ENCODE measurements around the gene PICK1. TPM values are rescaled to one million over a fixed set of nuclear protein-coding genes. Genes with fewer than 3 reads are reported as not detected.

The PICK1 gene
- total RNA-seq, 1 experiment from 2014 or later: 35.7 TPM

GRCh38 chr22:38087855-38088254 is 30.7 kb downstream of the PICK1 start:
- Histone ChIP-seq H2AFZ (ENCODE audit: low read length) (no peak overlapping the region), H3K27me3 (ENCODE audit: insufficient read depth, low read length) (no peaks in the 10 kb centered on the region), H4K91ac (ENCODE audit: insufficient read length, low read depth, low read length) (no peak overlapping the region), H2BK20ac (ENCODE audit: low read depth, low read length, poor library complexity, severe bottlenecking) (no peak overlapping the region), H3K23ac (ENCODE audit: insufficient read length, low read depth, low read length) (no peak overlapping the region), H4K20me1 (ENCODE audit: control insufficient read depth, insufficient read depth, insufficient read length) (no peaks in the 10 kb centered on the region), H3K56ac (ENCODE audit: insufficient read length, low read depth, low read length) (no peak overlapping the region), H2AK5ac (ENCODE audit: insufficient read length, low read length) (no peak overlapping the region), H3K79me1 (ENCODE audit: insufficient read depth, low read depth, low read length, poor library complexity, severe bottlenecking) (no peaks in the 10 kb centered on the region), H3K27ac (ENCODE audit: insufficient read length, low read depth, low read length) (no peak overlapping the region), H3K4me2 (ENCODE audit: insufficient read depth, insufficient read length, low read length) (no peak overlapping the region), H3K23me2 (ENCODE audit: insufficient read length, low read depth, low read length, poor library complexity, severe bottlenecking) (no peaks in the 10 kb centered on the region), H2BK12ac (ENCODE audit: insufficient read length, low read depth, low read length) (no peak overlapping the region), H2BK120ac (ENCODE audit: low read depth, low read length, poor library complexity, severe bottlenecking) (no peak overlapping the region), H3K4me1 (ENCODE audit: insufficient read depth, low read length) (no peaks in the 10 kb centered on the region; the same call in 1 of the 2 replicates), H3K9me3 (ENCODE audit: control insufficient read depth, low read depth, low read length) (no peaks in the 10 kb centered on the region), H3K79me2 (ENCODE audit: insufficient read depth, low read length) (no peaks in the 10 kb centered on the region), H4K8ac (replicated peaks; ENCODE audit: insufficient read length, low read depth, low read length) (no peak overlapping the region), H3T11ph (ENCODE audit: low read length) (no peak overlapping the region), H4K5ac (ENCODE audit: insufficient read length, low read depth, low read length) (no peak overlapping the region), H2BK15ac (ENCODE audit: low read depth, low read length) (no peak overlapping the region), H3K14ac (ENCODE audit: insufficient read depth, low read length) (no peak overlapping the region), H3K4ac (ENCODE audit: low read depth, low read length) (no peak overlapping the region), H2BK5ac (ENCODE audit: insufficient read length, low read length) (no peak overlapping the region), H3K18ac (ENCODE audit: insufficient read length, low read depth, low read length) (no peak overlapping the region), H3K9ac (ENCODE audit: extremely low read depth, insufficient read length, low read length) (no peak overlapping the region)
- no peak for TF ChIP-seq CTCF (conservative IDR thresholded peaks at IDR 0.05)
- peaks cover 1 to 10% (median 9%) of the 10 kb centered on the region in 3 experiments; a peak in 3 of 7 replicates for H3K36me3 Mint-ChIP-seq (ENCODE audit: insufficient read depth in 1 of 3, low read depth in 3 of 3)
- H3K4me1 Mint-ChIP-seq: peaks cover 13 to 36% of the 10 kb centered on the region in 2 experiments
- H3K4me3 Mint-ChIP-seq: no peak overlapping the region
- no CpG with 5 or more reads among the region's 12 CpGs for WGBS (ENCODE audit: extremely low coverage, insufficient read length, low lambda C conversion rate)
- H3K27ac Mint-ChIP-seq: peak overlapping the region in 1 of 3 experiments; percentile 49; a peak in 1 of 7 replicates
- H3K27me3 Mint-ChIP-seq (ENCODE audit: low read depth): peaks cover 2% of the 10 kb centered on the region; the same call in 1 of the 2 replicates
- no peaks in the 10 kb centered on the region for H3K9me3 Mint-ChIP-seq
- no peak for DNase-seq
